ENCODE measurements around the gene DNAH9. TPM values are rescaled to one million over a fixed set of nuclear protein-coding genes. Genes with fewer than 3 reads are reported as not detected.

DNAH9 gene
- total and polyA plus RNA-seq, 2 experiments from 2014 or later: 0.24 to 1.8 TPM

- Histone ChIP-seq H3K36me3 (no peaks in the 10 kb centered on the region), H3K9me3 (ENCODE audit: low read depth) (no peaks in the 10 kb centered on the region), H3K4me1 (ENCODE audit: low read depth) (no peaks in the 10 kb centered on the region), H3K4me3 (no peak overlapping the region), H3K27me3 (no peaks in the 10 kb centered on the region), H3K27ac (no peak overlapping the region)
- no peak for TF ChIP-seq CTCF (IDR thresholded peaks at IDR 0.05; ENCODE audit: low read depth, low read length)
- no peak for DNase-seq (ENCODE audit: low read depth in 1 of 2, low spot score in 1 of 2)
Measured at GRCh38 chr17:11645426-11645825, 47.2 kb downstream of the DNAH9 start.

GRCh38 chr17:11651089-11651488 lies 52.8 kb downstream of the DNAH9 start:
- no peak for DNase-seq (ENCODE audit: low read depth in 1 of 2, low spot score in 1 of 2)
- Histone ChIP-seq H3K9me3 (ENCODE audit: low read depth) (no peaks in the 10 kb centered on the region), H3K4me3 (no peak overlapping the region), H3K27me3 (no peaks in the 10 kb centered on the region), H3K27ac (no peak overlapping the region), H3K4me1 (ENCODE audit: low read depth) (no peaks in the 10 kb centered on the region), H3K36me3 (no peaks in the 10 kb centered on the region)
- TF ChIP-seq CTCF (IDR thresholded peaks at IDR 0.05; ENCODE audit: low read depth, low read length): no peak

- H3K4me1 ChIP-seq (ENCODE audit: low read depth): no peaks in the 10 kb centered on the region
- TF ChIP-seq CTCF (IDR thresholded peaks at IDR 0.05; ENCODE audit: low read depth, low read length): no peak
- no peaks in the 10 kb centered on the region for H3K36me3 ChIP-seq
- H3K27me3 ChIP-seq: no peaks in the 10 kb centered on the region
- H3K27ac ChIP-seq: no peak overlapping the region
- no peak for DNase-seq (ENCODE audit: low read depth in 1 of 2, low spot score in 1 of 2)
- H3K4me3 ChIP-seq: no peak overlapping the region
- H3K9me3 ChIP-seq (ENCODE audit: low read depth): no peaks in the 10 kb centered on the region
Measured at GRCh38 chr17:11668618-11669017, 70.3 kb downstream of the DNAH9 start.

GRCh38 chr17:11671126-11671525 lies 72.9 kb downstream of the DNAH9 start:
- H3K4me1 ChIP-seq (ENCODE audit: low read depth): no peaks in the 10 kb centered on the region
- no peak overlapping the region for H3K4me3 ChIP-seq
- TF ChIP-seq CTCF (IDR thresholded peaks at IDR 0.05; ENCODE audit: low read depth, low read length): no peak
- H3K9me3 ChIP-seq (ENCODE audit: low read depth): no peaks in the 10 kb centered on the region
- H3K27ac ChIP-seq: no peak overlapping the region
- no peaks in the 10 kb centered on the region for H3K36me3 ChIP-seq
- no peaks in the 10 kb centered on the region for H3K27me3 ChIP-seq
- no peak for DNase-seq (ENCODE audit: low read depth in 1 of 2, low spot score in 1 of 2)

- H3K9me3 ChIP-seq (ENCODE audit: low read depth): no peaks in the 10 kb centered on the region
- TF ChIP-seq CTCF (IDR thresholded peaks at IDR 0.05; ENCODE audit: low read depth, low read length): no peak
Measured at GRCh38 chr17:11682646-11683045, 84.4 kb downstream of the DNAH9 start.

GRCh38 chr17:11690681-11691080 lies 92.4 kb downstream of the DNAH9 start:
- no peak for DNase-seq (ENCODE audit: low read depth in 1 of 2, low spot score in 1 of 2)
- H3K9me3 ChIP-seq (ENCODE audit: low read depth): no peaks in the 10 kb centered on the region
- H3K4me3 ChIP-seq: no peak overlapping the region
- H3K36me3 ChIP-seq: no peaks in the 10 kb centered on the region
- H3K27ac ChIP-seq: no peak overlapping the region
- H3K27me3 ChIP-seq: no peaks in the 10 kb centered on the region
- H3K4me1 ChIP-seq (ENCODE audit: low read depth): no peaks in the 10 kb centered on the region
- TF ChIP-seq CTCF (IDR thresholded peaks at IDR 0.05; ENCODE audit: low read depth, low read length): no peak

More at GRCh38 chr17:11682646-11683045, 84.4 kb downstream of the DNAH9 start:
- Histone ChIP-seq H3K4me1 (ENCODE audit: low read depth) (no peaks in the 10 kb centered on the region), H3K27ac (no peak overlapping the region), H3K36me3 (no peaks in the 10 kb centered on the region), H3K27me3 (no peaks in the 10 kb centered on the region), H3K4me3 (no peak overlapping the region)
- no peak for DNase-seq (ENCODE audit: low read depth in 1 of 2, low spot score in 1 of 2)

All from cardiac muscle cell (in vitro differentiated cells and primary cell).